HG03575 (cell line): Measurements from ENCODE around the gene SPANXA2.
"Not testable (repeated sequence)": the region's sequence is repeated elsewhere in the genome, so short reads cannot be mapped to it uniquely, and the experiment has no call there.

Experiments used
- ATAC-seq: cut with Tn5 transposase; IDR thresholded peaks from one replicate; pipeline ENCODE4 v1.9.1; 2021; ENCODE audit not compliant: unreplicated experiment, insufficient number of reproducible peaks, low FRiP score; ENCODE audit errors: extremely low read depth

Gene SPANXA2, protein sequence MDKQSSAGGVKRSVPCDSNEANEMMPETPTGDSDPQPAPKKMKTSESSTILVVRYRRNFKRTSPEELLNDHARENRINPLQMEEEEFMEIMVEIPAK

DNA sequence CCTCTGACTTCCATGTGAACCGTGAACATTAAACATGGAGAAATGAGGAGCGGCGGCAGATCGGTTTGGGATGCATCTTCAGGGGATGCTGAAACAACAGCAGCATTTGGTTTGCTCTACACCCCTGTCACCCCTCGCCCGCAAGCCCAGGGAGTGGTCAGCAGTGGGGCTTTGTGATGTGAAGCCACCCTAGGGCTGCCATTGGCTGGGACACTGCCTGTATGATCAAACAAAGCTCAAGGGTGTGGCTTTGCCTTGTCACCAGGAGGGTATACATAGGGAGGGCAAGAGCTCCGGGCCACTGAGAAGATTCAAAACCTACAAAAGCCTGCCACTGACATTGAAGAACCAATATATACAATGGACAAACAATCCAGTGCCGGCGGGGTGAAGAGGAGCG is at the start of gene SPANXA2:
Gene SPANXA2, plus strand, starts transcription at position 301 of the 400 bp plus-strand sequence. Its CDS starts 60 bp downstream, at position 361.
- ATAC-seq, result not testable (repeated sequence)

DNA sequence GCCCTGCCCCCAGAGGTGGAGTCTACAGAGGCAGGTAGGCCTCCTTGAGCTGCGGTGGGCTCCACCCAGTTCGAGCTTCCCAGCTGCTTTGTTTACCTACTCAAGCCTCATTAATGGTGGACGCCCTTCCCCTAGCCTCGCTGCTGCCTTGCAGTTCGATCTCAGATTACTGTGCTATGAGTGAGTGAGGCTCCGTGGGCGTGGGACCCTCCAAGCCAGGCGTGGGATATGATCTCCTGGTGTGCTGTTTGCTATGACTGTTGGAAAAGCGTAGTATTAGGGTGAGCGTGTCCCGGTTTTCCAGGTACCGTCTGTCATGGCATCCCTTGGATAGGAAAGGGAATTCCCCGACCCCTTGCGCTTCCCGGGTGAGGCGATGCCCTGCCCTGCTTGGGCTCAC is 47.0 kb upstream of the SPANXA2 start:
- not testable (repeated sequence) for ATAC-seq

DNA sequence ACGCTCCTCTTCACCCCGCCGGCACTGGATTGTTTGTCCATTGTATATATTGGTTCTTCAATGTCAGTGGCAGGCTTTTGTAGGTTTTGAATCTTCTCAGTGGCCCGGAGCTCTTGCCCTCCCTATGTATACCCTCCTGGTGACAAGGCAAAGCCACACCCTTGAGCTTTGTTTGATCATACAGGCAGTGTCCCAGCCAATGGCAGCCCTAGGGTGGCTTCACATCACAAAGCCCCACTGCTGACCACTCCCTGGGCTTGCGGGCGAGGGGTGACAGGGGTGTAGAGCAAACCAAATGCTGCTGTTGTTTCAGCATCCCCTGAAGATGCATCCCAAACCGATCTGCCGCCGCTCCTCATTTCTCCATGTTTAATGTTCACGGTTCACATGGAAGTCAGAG is 4.9 kb upstream of the SPANXA2 start, which contains the start of gene SPANXA1:
Gene SPANXA1, minus strand, starts transcription at position 101 of the 400 bp plus-strand sequence. Its CDS starts 60 bp downstream, at position 41.
- ATAC-seq, result not testable (repeated sequence)

DNA sequence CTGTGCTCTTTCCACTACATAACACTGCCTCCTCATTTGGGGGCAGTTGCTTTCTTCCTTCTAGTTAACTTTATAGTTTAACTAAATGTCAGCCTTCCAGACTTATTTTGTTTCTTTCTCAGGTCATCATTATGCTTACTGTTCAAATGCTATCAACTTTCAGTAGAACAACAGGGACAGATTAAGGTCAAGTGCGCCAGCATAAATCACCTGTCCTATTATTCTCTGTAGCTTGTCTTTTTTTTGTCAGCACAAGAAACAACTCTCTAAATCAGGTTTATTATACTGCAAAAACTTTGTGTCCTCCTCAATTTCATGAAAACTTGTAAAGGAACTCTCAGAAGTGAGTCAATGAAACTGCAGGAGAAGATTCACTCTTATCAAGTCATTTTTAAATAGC is 19.6 kb downstream of the SPANXA2 start:
- ATAC-seq, result no peak

DNA sequence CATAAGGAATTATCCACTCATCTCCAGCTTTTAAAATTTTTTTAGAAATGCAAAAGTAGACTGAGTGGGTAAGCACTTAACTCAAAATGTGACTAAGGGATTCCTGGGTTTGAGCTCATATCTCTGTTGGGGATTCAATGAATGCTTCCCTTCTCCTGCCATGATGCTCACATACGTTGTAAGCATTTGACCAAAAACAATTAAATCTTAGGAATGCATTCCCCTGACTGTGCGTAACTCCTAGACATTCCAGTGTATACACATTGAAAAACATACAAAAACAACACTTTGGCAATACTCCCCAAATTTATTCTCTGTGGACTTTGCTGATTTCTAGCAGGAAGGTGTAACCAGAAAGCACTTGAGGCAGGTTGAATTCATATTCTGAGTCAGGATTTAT is 29.8 kb downstream of the SPANXA2 start:
- ATAC-seq, result no peak

DNA sequence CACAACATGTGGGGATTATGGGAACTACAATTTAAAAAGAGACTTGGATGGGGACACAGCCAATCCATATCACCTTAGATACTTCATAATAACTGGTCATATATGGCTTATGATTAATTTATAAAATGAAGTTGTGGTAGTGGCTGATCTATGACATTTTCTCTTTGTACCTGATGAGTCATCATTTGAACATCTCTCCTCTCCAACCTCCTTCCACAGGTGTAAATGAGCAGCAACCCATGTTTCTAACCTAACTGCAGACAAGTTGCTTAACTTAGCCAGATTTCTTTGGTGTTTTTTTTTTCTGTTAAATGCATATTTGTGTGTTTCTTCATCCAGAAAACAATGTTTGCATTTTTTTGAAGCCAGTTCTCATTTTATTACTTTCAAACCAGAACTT is 42.6 kb downstream of the SPANXA2 start:
- no peak for ATAC-seq

DNA sequence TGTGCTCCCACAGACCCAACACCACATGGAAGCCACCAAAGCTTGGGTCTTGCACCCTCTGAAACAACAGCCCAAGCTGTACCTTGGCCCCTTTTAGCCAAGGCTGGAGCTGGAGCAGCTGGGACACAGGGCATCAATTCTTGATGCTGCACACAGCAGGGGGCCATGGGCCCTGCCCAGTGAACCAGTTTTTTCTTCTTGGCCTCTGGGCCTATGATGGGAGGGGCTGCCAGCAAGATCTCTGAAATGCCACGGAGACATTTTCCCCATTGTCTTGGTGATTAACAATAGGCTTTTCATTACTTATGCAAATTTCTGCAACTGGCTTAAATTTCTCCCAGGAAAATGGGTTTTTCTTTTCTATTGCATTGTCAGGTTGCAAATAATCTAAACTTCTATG is 49.0 kb downstream of the SPANXA2 start:
- ATAC-seq, result no peak
